HG02623 (cell line): ENCODE data around the gene MPG.

ENCODE experiments used
- ATAC-seq: cut with Tn5 transposase; IDR thresholded peaks from one replicate; pipeline ENCODE4 v1.9.1; 2021; ENCODE audit warnings: moderate library complexity; ENCODE audit not compliant: unreplicated experiment

Gene MPG

DNA sequence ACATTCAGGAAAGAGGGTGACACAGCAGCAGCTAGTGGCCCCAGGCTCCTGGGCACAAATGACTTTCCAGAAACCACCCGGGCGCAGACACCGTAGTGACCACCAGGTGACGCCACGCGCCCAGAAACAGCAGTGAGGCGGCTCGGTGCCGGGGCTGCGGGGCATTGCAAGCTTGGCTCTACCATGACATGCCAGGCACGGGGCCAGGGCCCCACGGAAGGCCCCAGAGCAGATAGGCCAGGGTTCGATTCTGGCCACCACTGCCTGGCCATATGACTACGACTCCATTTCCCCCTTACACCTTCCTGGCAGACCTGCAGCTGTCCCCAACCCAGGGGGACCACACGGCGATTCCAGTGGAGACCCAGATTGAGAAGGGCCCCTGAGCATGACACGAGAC is 12.3 kb upstream of the MPG start:
- no peak for ATAC-seq

GRCh38 chr16:66309-67182 is 11.5 kb upstream of the MPG start:
- ATAC-seq = no peak

- ATAC-seq = no peak
Measured at GRCh38 chr16:67183-67791, 10.7 kb upstream of the MPG start.

- no peak for ATAC-seq
Measured at GRCh38 chr16:67884-68789, 9.9 kb upstream of the MPG start.

DNA sequence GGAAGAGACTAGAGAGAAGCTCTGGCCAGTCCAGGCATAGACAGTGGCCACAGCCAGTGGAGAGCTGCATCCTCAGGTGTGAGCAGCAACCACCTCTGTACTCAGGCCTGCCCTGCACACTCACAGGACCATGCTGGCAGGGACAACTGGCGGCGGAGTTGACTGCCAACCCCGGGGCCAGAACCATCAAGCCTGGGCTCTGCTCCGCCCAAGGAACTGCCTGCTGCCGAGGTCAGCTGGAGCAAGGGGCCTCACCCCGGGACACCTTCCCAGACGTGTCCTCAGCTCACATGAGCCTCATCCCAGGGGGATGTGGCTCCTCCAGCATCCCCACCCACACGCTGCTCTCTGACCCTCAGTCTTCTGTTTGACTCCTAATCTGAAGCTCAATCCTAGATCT is 8.8 kb upstream of the MPG start:
- ATAC-seq = no peak

GRCh38 chr16:71210-71539 is 6.8 kb upstream of the MPG start:
- ATAC-seq = no peak

DNA sequence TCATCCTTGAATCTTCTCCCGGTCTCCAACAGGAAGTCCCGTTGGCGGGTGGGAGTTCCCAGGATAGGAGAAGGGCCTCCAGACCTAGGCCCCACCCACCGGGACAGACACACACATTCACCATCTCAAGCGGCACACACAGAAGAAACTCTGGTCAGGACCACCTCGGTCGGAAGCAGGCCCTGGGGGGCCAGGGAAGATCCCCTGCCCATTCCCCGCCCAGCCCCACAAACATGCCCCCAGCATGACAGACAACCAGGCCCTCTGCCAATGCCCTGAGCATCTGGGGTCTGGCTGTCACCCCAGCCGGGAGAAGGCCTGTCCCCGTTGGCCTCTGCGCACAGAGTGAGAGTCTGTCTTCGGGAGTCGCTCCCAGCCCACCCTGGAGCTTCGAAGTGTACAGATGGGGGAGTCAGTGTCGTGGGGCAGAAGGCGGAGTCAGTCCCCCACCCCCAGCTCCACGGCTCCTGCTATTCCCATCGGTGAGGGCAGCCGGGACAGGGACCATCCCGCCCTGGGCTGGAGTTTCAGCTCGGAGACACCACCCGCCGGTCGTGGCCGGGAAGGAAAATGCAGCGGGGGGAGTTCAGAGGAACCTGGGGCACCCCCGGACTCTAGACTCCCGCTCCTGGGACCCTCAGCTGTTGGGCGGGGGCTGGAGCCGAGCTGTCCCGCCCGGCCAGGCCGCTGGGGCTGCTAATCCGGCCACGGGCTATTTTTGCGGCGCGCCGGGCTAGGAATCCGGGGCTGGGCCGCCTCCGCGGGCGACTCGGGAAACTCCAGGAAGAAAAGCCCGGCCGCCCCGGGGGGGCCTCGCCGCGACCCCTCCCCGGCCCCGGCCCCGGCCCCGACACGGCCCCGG is 6.3 kb upstream of the MPG start:
- no peak for ATAC-seq

DNA sequence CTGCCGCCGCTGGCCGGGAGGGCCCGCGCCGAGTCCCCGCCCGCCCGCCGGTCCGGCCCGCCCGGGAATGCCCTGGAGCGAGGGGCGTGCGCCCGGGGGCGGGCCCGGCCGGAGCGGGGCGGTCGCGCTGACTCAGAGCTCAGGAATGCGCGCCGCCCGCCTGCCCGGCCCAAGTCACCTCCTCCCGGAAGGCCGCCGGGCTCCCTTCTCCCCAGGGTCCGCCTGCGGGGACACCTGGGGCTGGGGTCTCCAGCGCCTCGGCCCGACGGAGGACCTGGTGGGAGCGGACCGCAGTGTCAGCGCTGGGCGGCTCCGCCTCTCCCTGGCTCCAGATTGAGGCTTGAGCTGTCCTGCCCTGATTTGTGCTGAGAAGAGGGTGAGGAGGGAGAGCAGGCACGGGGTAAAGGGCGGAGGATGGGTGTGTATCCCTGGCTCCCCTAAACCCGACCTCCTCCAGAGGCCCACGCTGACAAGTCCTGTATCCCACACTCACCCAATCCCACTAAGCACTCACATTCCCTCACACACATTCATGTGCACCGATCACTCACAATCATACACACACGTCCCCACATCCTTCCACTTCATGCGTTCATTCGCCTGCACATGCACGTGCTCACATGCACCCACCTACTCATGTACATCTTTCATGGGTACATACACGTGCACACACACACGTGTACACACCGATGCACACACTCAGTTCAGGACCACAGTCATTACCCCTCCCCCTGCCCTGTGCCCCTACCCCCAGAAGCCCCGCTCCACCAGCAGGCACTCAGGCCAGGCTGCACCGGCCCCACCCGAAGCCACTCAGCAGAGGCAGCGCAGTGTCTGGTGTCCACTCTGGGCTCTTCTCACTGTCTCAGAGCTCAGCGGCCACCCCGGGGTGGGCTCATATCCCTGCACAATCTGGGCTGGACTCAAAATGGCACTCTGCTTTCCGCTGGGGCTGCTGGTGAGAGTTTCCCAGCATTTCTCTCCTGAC is 5.2 kb upstream of the MPG start, which contains the start of gene RHBDF1:
Gene RHBDF1 (minus strand): TSS at position 71 of the 988 bp plus-strand sequence. CDS start 7,616 bp downstream, outside the sequence.
- no peak for ATAC-seq

DNA sequence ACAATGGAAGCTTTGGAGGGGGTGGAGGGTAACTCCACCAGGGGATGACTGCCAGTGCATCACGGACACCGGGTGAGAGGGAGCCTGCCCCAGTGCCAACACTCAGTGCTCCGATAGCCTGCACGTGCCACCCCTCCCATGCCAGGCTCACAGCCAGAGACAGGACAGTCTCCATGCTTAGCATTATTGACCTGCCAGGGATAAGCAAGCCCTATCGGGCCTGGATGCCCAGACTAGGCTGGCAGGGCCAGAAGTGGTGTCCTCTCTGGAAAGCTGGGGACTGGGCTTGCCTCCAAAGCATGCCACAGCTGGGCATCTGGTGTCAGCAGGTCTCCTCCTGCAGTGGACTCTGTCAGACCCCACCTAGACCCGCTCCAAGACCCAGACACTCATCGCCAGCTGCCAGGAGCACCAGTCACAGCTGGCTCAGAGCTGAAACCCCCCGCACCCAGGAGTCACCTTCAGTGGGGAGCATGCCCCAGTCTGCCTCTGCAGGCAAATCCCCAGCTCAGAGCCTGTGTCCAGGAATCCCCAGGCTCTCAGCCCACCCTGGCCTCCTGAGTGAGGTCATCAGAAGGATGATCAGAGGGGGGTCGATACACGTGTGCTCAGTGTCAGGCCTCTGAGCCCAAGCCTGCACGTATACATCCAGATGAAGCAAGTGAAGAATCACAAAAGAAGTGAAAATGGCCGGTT is 3.8 kb upstream of the MPG start:
- no peak for ATAC-seq

DNA sequence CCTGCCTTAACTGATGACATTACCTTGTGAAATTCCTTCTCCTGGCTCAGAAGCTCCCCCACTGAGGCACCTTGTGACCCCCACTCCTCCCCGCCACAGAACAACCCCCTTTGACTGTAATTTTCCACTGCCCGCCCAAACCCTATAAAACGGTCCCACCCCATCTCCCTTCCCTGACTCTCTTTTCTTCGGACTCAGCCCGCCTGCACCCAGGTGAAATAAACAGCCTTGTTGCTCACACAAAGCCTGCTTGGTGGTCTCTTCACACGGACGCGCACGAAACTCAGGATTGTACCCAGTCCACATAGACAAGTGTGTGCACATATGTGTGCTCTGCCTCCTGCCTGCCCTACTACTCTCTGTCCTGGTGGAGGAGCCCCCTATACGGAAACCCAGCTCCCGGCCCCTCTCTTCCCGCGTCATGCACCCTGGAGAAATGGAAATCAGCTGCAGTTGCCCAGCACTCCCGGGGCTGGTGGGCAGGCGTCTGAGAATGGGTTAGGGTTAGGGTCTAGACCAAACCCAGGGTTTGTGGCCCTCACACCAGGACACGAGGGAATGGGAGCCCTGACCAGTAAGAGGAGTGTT is 3.2 kb upstream of the MPG start:
- no peak for ATAC-seq

GRCh38 chr16:75580-76501 is 2.2 kb upstream of the MPG start:
- no peak for ATAC-seq

- ATAC-seq = no peak
Measured at GRCh38 chr16:76535-77272, 1.3 kb upstream of the MPG start.

- peak; percentile 13 for ATAC-seq
Measured at GRCh38 chr16:77273-77806, 685 bp upstream of the MPG start.

DNA sequence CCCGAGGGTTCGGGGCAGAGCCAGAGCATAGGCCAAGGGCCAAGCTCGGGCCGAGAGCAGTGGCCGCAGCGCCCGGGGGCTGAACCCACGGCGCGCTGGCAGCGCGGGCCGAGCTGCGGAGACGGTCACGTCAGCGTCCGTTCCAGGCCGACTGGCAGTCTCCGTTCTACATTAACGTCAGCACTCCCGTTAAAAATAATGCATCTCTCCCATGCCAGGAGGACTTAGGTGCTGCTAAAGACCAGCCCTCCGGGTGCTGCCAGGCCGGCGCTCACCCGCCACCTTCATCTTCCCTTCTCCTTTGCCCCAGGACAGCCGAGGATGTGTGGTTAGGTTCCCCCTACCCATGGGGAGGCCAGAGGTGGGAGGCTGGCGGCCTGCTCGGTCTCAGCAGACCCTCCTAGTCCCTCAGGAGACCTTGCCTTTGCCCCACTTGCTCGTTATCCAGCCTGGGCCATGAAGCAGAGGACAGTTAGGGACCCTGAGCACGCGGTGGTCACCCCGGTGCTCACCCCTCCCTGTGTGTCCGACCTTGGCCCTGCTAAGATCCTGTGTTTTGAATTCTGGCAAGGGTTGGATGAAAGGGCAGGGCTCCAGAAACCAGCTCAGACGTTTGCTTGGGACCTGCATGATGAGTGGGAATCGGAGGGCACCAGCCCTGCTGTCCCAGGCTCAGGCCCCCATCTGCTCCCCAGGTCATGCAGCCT is 572 bp downstream of the MPG start:
- ATAC-seq = peak; percentile 21

DNA sequence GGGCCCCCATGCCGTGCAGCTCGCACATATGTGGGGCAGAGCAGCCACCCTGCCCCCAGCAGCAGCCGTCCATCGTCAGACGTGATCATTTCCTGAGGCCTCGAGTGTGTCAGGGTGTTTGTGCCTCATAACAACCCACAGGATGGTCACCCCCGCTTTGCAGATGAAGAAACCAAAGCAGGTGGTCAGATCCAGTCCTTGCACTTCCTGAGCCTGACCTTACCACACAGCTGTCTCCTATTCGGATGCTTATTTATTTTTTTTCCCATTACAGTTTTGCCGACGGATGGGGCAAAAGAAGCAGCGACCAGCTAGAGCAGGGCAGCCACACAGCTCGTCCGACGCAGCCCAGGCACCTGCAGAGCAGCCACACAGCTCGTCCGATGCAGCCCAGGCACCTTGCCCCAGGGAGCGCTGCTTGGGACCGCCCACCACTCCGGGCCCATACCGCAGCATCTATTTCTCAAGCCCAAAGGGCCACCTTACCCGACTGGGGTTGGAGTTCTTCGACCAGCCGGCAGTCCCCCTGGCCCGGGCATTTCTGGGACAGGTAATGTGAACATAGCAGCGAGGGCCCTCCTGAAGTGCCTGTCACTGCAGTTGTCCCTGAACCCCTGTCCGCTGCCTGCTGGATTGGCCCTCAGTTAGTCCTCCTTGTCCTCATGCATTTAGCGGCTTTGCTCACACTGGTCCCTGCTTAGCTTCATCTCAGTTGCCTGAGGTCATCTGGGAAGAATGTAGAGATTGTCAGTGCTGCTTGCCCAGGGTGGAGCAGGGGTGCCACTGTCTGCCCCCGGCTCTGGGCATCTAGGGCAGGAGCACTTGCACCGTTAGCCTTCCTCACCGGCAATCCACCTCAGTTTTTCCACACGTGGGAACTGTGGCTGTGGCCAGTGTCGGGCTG is 1.4 kb downstream of the MPG start:
- no peak for ATAC-seq
